Measurements from ENCODE around the gene APMAP.

Gene APMAP

GRCh38 chr20:24963672-24964505 lies 28.7 kb downstream of the APMAP start:
- no peak for ATAC-seq (ENCODE audit: low read depth)
- Histone ChIP-seq H3K36me3 (ENCODE audit: low read depth) (peaks cover 11% of the 10 kb centered on the region), H3K9me3 (ENCODE audit: severe bottlenecking) (no peaks in the 10 kb centered on the region)

GRCh38 chr20:24962510-24962909 lies 30.0 kb downstream of the APMAP start:
- DNase-seq (ENCODE audit: low spot score) (no peak), ATAC-seq (ENCODE audit: low read depth) (no peak)
- H3K27ac ChIP-seq (ENCODE audit: poor library complexity, severe bottlenecking), result no peak overlapping the region
- H3K9me3 ChIP-seq (ENCODE audit: severe bottlenecking), result no peaks in the 10 kb centered on the region
- no peaks in the 10 kb centered on the region for H3K4me1 ChIP-seq (ENCODE audit: insufficient read depth, poor library complexity, severe bottlenecking)
- no peaks in the 10 kb centered on the region for H3K27me3 ChIP-seq (ENCODE audit: insufficient read depth, poor library complexity, severe bottlenecking)
- no peaks in the 10 kb centered on the region; the same call in 1 of the 2 replicates for H3K36me3 ChIP-seq (ENCODE audit: low read depth)
- TF ChIP-seq CTCF (IDR thresholded peaks at IDR 0.05; ENCODE audit: poor library complexity, severe bottlenecking), result no peak
- H3K4me3 ChIP-seq (ENCODE audit: severe bottlenecking), result no peak overlapping the region

More at GRCh38 chr20:24963672-24964505, 28.7 kb downstream of the APMAP start:
- Histone ChIP-seq H3K4me1 (ENCODE audit: insufficient read depth, poor library complexity, severe bottlenecking) (no peaks in the 10 kb centered on the region), H3K27me3 (ENCODE audit: insufficient read depth, poor library complexity, severe bottlenecking) (no peaks in the 10 kb centered on the region), H3K4me3 (ENCODE audit: severe bottlenecking) (no peak overlapping the region), H3K27ac (ENCODE audit: poor library complexity, severe bottlenecking) (no peak overlapping the region)
- TF ChIP-seq CTCF (IDR thresholded peaks at IDR 0.05; ENCODE audit: poor library complexity, severe bottlenecking), result no peak
- DNase-seq (ENCODE audit: low spot score), result peak; percentile 57

GRCh38 chr20:24962182-24962492 lies 30.4 kb downstream of the APMAP start:
- no peak for DNase-seq (ENCODE audit: low spot score)
- ATAC-seq (ENCODE audit: low read depth), result no peak
- H3K27me3 ChIP-seq (ENCODE audit: insufficient read depth, poor library complexity, severe bottlenecking), result no peaks in the 10 kb centered on the region
- no peaks in the 10 kb centered on the region; the same call in 1 of the 2 replicates for H3K36me3 ChIP-seq (ENCODE audit: low read depth)
- H3K4me1 ChIP-seq (ENCODE audit: insufficient read depth, poor library complexity, severe bottlenecking), result no peaks in the 10 kb centered on the region
- TF ChIP-seq CTCF (IDR thresholded peaks at IDR 0.05; ENCODE audit: poor library complexity, severe bottlenecking), result no peak
- no peak overlapping the region for H3K4me3 ChIP-seq (ENCODE audit: severe bottlenecking)
- no peaks in the 10 kb centered on the region for H3K9me3 ChIP-seq (ENCODE audit: severe bottlenecking)
- H3K27ac ChIP-seq (ENCODE audit: poor library complexity, severe bottlenecking), result no peak overlapping the region

GRCh38 chr20:24961384-24962181 lies 31.0 kb downstream of the APMAP start:
- DNase-seq (ENCODE audit: low spot score) (peak; percentile 40), ATAC-seq (ENCODE audit: low read depth) (no peak)
- H3K9me3 ChIP-seq (ENCODE audit: severe bottlenecking), result no peaks in the 10 kb centered on the region
- TF ChIP-seq CTCF (IDR thresholded peaks at IDR 0.05; ENCODE audit: poor library complexity, severe bottlenecking), result no peak
- H3K4me3 ChIP-seq (ENCODE audit: severe bottlenecking), result no peak overlapping the region
- no peaks in the 10 kb centered on the region; the same call in 1 of the 2 replicates for H3K36me3 ChIP-seq (ENCODE audit: low read depth)
- no peaks in the 10 kb centered on the region for H3K4me1 ChIP-seq (ENCODE audit: insufficient read depth, poor library complexity, severe bottlenecking)
- no peaks in the 10 kb centered on the region for H3K27me3 ChIP-seq (ENCODE audit: insufficient read depth, poor library complexity, severe bottlenecking)
- H3K27ac ChIP-seq (ENCODE audit: poor library complexity, severe bottlenecking), result no peak overlapping the region

Measured in RWPE2 (cell line).